Activated naive CD4-positive, alpha-beta T cell (primary cell): ENCODE measurements around the gene ACADSB.
A peak's percentile ranks its signal among the peaks of the same experiment; 100 is the strongest.

Experiments
- DNase-seq, 4 experiments: peaks; one replicate each; lab custom pipeline; 2025; lab: John Stamatoyannopoulos, UW

ACADSB gene

DNA sequence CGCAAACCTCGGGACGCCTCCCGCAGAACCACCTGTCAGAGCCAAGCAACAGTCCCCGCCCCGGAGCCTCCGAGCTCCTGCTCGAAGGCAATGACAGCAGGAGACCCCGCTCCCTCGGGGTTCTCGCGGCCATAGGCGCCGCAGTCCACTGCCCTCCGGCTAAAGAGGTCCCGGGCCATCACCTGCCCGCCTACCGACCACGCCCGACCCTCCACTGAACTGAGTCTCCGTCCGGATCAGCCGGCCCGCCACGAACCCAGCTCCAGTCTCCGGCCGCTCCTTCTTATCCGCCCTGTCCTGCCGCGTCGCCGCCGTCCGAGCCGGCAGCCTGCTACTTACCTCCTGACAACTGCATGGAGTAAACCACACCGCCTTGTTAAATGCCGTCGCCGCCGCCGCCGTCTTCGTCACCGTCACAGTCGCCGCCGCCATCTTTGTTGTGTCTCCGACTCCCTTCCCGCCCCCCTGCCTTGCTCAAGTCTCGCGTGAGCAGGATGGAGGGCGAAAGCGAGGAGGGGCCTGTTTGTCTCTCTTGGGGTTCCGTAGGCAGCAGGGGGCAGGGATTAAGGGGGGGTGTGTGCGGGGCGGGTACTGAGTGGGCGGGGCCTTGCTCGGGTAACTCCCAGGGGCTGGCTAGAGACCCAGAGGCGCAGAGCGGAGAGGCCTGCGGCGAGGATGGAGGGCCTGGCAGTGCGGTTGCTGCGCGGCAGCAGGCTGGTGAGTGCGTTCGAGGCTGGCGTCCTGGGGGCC lies at the start of gene ACADSB, which contains the start of gene IKZF5:
Gene ACADSB, plus strand, starts transcription at position 652 of the 750 bp plus-strand sequence. Its CDS starts 24 bp downstream, at position 676.
Gene IKZF5, minus strand, starts transcription at position 441 of the 750 bp plus-strand sequence. CDS start 10,170 bp downstream, outside the sequence.
- peak; percentile 85 to 94 (median 90) for DNase-seq

DNA sequence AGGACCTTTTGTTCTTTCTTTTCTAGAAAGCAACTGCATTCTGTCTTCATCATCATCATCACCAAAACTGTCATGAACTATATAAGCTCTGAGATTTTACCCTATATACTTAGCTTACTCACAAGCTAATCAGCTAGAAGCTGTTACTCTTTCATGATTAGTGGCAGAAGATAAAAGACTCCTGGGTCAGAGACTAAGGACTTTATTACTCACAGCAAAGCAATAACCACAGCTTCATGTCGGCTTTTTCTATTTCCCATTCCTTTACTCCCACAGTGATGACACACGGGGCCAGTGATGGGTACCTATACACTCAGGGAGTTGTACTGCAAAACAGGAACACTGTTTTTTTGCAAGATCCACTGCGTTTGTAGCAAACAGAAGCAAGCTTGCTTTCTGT lies 46.4 kb upstream of the ACADSB start:
- no peak for DNase-seq

DNA sequence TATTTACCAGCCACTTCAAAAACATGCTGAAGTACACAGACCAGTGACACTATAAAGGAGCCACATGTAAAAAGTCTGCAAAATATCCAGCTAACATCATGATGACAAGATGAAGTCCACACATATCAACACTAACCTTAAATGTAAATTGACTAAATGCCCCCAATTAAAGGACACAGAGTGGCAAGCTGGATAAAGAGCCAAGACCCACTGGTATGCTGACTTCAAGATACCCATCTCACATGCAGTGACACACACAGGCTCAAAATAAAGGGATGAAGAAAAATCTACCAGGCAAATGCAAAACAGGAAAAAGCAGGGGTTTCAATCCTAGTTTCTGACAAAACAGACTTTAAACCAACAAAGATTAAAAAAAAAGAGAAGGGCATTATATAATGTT lies 41.9 kb upstream of the ACADSB start:
- DNase-seq: no peak

DNA sequence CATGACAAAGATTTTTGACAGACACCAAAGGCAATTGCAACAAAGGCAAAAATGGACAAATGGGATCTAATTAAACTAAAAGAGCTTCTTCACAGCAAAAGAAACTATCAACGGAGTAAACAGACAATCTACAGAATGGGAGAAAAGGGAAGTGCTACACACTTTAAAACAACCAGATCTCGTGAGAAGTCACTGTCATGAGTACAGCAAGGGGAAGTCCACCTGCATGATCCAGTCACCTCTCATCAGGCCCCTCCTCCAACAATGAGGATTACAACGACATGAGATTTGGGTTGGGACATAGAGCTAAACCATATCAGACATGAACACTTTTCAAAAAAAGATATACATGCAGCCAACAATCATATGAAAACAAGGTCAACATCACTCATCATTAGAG lies 40.1 kb upstream of the ACADSB start:
- no peak for DNase-seq

DNA sequence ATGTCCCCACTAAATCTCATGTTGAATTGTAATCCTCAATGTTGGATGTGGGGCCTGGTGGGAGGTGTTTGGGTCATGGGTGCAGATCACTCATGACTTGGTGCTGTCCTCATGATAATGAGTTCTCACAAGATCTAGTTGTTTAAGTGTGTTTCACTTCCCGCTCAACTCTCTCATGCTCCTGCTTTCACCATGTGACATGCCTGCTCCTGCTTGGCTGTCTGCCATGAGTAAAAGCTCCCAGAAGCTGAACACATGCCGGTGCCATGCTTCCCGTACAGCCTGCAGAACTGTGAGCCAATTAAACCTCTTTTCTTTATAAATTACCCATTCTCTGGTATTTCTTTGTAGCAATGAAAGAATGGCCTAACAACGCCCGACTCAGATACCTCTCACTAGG lies 34.8 kb upstream of the ACADSB start:
- DNase-seq: no peak

DNA sequence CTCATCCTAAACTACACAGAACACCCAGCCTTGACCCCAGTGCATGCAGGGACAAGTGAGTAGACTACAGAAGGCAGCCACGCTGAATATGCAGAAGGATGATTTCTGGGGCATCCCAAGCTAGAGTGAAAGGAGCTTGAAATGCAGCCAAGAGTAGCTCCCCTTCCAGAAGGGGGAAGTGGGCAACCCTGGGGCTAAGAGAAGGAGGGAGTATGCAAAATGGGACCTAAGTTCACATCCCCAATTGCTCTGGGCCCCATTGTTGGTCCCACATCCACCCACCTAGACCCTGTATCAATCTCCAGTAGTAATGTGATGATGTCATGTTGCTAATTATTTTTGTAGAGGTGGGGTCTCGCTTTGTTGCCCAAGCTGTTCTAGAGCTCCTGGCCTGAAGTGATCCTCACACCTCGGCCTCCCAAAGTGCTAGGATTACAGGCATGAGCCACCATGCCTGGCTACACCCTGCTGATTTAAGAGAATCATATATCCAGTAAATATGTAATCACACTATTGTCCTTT lies 34.2 kb upstream of the ACADSB start:
- DNase-seq: no peak

DNA sequence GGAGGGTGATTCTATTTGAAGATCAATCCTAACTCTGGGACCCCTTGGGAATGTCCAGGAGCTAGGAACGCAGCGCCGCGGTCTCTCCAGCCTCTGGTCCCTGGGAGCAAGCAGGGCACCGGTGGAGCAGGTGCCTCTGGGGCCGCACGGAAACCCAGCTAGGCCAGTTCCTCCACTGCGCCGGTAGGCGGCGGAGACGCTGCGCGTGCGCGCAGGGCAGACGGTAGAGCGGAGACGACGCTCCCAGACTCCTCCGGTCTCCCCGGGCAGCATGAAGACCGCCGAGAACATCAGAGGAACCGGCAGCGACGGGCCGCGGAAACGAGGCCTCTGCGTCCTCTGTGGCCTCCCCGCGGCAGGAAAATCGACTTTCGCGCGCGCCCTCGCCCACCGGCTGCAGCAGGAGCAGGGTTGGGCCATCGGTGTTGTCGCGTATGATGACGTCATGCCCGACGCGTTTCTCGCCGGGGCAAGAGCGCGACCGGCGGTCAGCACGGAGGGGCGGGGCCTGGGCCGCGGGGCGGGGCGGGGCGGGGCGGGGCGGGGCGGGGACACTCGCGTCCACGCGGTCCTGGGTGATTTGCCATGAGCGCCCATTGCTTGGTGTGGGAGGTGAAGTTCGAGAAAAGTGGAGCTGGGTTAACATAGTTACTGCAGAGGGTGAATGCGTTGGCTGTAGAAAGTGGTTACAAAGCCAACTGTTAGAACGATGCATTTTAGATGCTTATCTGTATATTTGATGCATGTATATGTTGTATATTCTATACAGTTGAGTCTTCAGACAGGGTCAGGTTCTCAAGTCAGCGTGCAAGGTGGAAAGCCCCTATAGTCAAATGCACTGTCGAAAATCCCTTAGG lies 28.4 kb upstream of the ACADSB start, which contains the start of gene PSTK:
Gene PSTK, plus strand, starts transcription at position 193 of the 857 bp plus-strand sequence. Its CDS starts 79 bp downstream, at position 272.
- DNase-seq: peak; percentile 69 to 89 (median 76)

DNA sequence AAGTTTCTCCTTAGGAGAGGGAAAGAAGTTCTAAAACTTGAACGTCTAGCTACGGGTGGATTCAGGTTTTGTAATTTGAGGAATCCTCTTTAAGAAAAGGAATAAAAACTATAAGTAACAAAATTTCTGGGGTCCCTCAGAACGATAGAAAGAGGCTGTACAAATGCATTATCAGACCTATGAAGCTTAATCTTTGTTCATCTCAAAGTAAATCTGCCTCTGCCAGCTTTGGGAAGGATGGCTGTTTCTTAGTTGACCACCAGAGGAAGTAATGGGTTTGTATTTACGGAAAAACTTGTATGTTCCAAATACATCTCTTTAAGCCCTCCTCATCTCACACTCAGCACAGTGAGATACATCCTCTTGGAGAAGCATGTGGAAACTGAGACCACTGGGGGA lies 27.7 kb upstream of the ACADSB start:
- DNase-seq: no peak

DNA sequence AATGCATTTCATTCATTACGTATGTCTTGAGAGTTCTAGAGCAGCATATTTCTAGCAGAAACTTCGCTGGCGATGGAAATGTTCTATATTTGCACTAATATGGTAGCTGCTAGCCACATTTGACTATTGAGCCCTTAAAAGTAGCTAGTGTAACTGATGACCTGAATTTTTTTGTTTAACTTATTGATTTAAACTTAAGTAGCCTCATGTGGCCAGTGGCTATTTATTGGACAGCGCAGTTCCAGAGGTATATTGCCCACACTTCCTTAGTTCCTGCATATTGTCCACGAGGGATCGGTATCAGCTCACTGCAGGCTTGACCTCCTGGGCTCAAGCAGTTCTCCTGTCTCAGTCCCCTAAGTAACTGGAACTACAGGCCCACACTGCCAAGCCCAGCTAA lies 24.9 kb upstream of the ACADSB start:
- DNase-seq: no peak

DNA sequence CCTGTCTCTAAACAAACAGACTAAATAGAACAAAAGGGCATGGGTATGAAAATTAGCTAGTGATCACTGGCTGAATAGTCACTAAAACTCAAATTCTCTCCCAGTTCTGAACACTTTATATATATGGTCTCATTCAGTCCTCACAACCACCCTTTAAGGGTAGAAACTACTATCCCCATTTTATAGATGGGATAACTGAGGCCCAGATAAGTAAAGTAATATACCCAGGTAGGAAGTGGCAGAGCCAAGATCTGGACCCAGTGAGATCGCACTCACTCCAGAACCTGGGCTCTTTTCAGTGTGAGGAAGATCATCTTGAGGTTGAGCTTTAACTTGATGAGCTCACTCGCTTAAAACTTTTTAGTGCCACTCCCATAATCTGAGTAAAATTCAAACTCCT lies 24.1 kb upstream of the ACADSB start:
- no peak for DNase-seq

DNA sequence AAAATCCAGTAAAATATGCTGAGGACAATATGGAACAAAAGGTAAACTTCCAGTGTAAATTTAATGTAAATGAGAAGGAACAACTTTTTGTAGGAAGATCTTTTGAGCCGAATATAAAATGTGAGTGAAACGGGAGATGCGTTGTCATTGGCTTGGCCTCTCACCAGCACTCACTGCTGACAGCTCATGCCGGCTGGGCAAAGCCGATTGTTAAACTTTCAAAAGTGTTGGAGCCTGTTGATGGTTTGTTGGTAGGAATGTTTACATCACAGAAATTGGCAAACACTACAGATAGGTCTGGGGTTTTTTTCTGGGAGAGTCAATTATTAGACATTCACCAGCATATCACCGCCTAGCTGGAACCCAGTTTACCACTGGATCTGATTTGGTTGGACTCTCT lies 22.5 kb upstream of the ACADSB start:
- DNase-seq: no peak

DNA sequence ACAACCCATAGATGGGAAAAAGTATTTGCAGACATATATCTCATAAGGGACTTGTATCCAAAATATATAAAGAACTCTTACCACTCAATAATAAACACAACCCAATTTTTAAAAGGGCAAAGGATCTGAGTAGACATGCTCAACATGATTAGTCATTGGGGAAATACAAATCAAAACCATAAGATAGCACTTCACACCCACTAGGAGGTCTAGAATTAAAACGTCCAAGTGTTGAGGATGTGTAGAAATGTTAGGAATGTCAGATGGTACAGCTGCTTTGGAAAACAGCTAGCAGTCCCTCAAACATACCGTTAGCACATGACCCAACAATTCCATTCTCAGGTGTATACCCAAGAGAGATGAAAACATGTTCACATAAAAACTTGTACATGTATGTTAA lies 20.3 kb upstream of the ACADSB start:
- DNase-seq: no peak

DNA sequence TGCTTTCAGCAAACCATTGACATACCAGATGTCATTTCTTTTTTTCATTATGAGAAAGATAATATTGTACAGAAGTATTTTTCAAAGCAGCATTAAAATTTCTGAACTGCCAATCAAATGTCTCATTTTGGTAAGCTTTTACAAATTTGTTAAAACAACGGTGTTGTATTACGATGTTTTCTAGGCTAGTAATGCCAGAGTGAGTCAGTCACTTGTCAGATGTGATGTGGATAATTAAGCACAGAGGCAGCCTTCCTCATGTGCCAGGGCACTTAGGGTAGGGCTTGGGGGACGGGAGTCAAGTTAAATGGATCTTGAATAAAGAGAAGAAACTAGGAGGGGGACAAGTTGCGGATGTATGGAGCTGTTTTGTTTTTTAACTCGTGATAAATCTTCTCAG lies 18.5 kb upstream of the ACADSB start:
- no peak for DNase-seq

DNA sequence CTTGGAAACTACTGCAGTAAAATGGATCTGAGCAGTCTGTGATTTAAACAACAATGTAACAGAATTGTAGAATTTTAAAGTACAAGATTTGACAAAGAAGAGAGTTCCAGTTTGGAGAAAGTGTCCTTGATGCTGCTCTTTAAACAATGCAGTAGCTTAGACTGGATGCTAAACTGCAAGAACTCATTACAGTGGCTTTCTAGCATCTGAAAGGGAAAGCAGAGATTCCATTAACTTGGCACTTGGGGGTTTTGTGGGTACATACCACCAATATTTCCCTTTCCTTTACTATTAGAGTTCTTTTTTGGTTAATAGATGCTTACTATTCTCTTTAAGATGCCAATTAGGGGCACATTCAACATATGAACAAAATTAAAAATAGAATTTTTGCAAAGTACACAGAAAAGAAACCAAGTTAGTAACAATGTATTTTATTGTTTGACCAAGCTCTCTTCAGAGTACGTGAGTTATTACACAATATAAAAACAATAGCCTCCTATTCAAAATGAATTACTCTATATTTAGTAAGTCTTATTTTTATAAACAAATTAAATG lies 16.7 kb upstream of the ACADSB start:
- no peak for DNase-seq

DNA sequence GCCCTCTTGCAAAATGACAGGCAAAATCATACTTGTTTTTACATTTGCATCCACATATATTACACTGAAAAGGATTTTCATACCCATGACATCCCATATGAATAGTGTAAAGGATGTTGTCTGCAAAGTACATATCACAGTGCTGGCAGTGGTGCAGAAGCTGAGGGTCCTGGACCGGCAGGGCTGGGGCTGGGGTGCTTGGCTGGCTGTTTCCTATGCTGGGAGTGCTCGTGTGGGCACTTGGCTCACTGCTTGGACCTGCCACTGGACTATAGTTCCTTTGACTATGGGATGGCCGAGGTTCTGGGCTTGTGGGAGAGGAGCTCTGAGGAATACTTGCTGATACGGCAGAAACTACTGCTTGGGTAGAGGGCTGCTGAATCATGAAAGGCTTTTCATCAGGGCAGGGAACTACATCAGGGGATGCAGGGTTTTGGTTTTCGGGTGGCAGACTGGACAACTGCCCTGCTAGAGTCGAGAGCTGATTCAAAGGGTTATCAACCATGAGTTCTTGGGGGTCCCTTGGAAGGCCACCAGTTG lies 14.9 kb upstream of the ACADSB start:
- DNase-seq: no peak

DNA sequence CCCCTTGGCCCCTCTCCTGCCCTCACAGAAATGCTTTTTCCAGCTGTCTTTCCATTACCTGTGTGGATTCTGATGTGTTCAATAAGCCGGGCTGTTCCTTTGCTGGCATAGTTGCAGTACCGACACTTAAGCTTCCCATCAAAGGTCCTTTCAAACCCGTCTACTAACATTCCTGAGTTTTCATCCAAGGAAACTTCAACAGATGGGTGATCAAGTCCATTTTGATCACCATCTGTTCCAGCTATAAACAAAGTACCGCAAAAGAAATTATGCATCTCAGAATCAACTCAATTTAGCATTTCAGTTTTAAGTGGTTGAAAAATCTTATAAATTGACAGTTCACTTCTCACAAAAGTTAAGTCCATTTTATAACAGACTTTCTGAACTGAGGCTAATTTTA lies 12.9 kb upstream of the ACADSB start:
- no peak for DNase-seq

DNA sequence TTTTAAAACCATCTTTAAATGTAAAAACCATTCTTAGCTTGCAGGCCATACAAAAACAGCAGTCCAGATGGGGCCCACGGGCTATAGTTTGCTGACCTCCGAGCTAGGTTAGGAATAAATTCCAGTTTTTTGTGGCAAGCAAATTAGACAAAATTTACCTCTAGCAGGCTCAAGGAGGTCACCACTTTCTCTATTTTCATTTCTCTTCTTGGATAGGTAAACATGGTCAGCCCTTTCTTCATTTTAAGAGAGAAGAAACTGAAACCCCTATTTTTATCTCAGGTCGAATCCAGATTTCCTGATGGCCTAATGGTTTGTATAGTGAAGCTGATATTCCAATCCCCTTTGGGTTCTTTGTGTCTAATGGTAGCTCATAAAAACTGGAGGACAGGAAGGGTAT lies 10.9 kb upstream of the ACADSB start:
- no peak for DNase-seq

DNA sequence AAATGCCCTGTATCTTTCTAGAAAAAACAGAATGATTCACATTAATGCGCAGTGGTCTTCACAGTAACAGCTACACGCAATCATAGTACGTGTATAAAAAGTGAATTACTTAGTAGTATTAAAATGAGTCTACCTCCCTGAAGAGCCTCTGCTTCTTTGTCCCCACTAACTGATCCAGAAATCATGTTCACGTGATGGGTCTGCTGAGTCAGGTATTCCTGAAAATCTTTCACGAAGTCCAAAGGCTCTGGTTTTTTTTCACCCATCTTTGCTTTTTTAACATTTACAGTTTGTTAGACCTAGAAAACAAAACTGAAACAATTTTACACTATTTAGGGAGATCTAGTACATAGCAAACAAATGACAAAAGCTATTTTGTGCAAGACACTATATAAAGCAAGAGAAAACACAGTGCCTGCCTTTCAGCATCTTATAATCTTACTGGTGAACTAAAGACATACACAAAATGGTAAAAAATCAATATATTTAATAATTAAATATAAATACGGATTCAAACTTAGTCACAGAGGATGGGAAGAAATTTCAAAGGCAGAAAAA lies 10.4 kb upstream of the ACADSB start:
- no peak for DNase-seq

DNA sequence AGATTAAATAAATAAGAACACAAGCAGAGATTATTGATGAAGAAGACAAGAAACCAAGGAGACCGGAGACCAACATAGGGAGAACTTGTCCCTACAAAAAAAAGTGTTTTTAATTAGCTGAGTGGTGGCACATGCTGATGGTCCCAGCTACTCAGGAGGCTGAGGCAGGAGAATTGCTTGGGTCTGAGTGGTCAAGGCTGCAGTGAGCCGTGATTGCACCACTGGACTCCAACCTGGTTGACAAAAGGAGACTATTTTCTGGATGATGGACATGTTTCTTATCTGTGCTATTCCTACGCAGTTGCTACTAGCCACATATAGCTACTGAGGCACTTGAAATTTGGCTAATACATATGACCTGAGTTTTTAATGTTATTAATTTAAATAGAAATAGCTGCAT lies 9.9 kb upstream of the ACADSB start:
- no peak for DNase-seq

DNA sequence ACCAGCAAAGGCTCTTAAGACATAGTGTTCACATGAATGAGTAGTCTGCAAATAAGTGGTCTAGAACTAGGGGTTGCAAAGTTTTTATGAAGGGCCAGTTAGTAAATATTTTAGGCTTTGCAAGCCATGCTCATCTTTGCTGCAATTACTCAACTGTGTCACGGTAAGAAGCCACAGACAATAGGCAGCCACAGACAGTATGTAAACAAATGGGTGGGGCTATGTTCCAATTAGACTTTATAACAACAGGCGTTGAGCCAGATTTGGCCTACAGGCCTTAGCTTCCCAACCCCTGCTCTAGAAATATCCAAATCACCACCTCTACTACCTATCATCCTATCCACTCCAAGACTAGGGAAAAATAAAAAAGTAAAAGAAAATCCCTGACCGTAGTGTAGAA lies 9.5 kb upstream of the ACADSB start:
- DNase-seq: no peak

DNA sequence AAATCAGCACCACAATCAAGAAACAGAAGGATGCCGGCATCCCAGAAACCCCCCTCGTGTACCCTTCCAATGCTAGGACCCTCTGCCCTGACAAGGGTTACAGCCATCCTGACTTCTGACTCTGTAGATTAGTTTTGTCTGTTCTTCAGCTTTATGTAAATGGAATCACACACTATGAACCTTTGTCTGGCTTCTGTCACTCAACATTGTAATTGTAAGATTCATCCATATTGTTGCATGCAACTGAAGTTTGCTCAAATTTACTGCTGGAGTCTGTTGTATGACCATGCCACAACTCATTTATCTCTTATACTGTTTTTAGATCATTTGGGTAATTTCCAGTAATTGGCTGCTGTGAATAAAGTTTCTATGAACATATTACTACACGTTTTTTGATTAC lies 8.7 kb upstream of the ACADSB start:
- no peak for DNase-seq

DNA sequence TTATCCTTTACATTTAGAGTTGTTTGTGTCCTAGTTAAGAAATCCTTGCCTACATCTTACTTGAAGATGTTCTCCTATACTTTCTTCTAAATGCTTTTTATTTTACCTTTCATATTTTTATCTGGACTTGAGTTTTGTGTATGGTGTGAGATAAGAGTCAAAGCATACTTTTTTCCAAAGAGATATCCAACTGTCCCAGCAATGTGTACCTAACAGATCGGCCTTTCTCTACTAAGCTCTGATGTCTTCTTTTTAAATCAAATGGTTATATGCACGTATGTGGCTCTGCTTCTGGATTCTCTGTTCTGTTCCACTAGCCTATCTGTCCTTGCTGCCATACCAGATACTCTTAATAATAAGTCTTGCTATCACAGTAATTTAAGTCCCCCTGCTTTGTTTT lies 7.4 kb upstream of the ACADSB start:
- DNase-seq: no peak
